ENCODE data around the gene CLK1.

DNA sequence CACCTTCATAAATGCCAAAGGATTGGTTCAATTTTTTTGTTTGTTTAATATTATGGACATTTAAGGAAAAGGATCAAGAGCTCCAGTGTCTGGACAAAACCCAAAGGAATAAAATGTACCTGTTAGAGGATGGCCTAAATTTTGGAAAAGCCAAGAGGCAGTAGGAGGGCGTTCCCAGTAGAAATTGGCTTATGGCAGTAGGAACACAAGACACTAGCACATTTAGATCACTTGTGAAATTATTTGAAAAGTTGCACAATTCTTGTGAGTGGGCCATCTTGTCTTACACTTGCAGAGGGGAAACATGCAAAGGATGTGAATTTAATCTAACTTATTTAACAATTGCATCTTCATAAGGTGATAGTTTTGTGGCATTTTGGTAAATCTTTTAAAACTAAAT, 49.5 kb downstream of the CLK1 start:
- TF ChIP-seq POLR2AphosphoS5 (IDR thresholded peaks at IDR 0.05; ENCODE audit: low read depth, low read length) (no peak), POLR2A (IDR thresholded peaks at IDR 0.05; ENCODE audit: low read depth, low read length) (no peak), SPI1 (IDR thresholded peaks at IDR 0.05; ENCODE audit: low read depth, low read length) (no peak), TAF1 (IDR thresholded peaks at IDR 0.05; ENCODE audit: low read depth, low read length) (no peak)
